HEK293 (cell line): ENCODE measurements around the gene MRPL9.

ENCODE experiments used
- BCL11A ChIP-seq: fragments of 450-650 bp; formaldehyde crosslinking; IDR thresholded peaks from 2 replicates; pipeline ENCODE4 v1.5.1; 2016; ENCODE audit warnings: low read depth, missing biosample characterization, missing genetic modification characterization
- GFI1B ChIP-seq: fragments of 450-650 bp; formaldehyde crosslinking; IDR thresholded peaks from 2 replicates; pipeline ENCODE4 v1.5.1; 2016; ENCODE audit warnings: missing biosample characterization, missing genetic modification characterization
- HOXC10 ChIP-seq: sonication (generic); formaldehyde crosslinking; IDR thresholded peaks from 2 replicates; pipeline ENCODE4 v1.8.1; 2023; ENCODE audit warnings: mild to moderate bottlenecking, missing genetic modification reagents
- HOXD13 ChIP-seq: sonication (generic); formaldehyde crosslinking; IDR thresholded peaks from 2 replicates; pipeline ENCODE4 v1.8.0; 2022; ENCODE audit warnings: missing genetic modification reagents, borderline replicate concordance
- KLF9 ChIP-seq: fragments of 450-650 bp; formaldehyde crosslinking; IDR thresholded peaks from 2 replicates; pipeline ENCODE4 v1.5.1; 2016; ENCODE audit warnings: missing biosample characterization, missing genetic modification characterization, low read depth
- MEIS1 ChIP-seq: sonication (generic); formaldehyde crosslinking; IDR thresholded peaks from 2 replicates; pipeline ENCODE4 v1.8.1; 2022; ENCODE audit warnings: missing genetic modification reagents, mild to moderate bottlenecking, borderline replicate concordance
- SALL2 ChIP-seq: fragments of 450-650 bp; formaldehyde crosslinking; IDR thresholded peaks from 2 replicates; pipeline ENCODE4 v1.5.0; 2017; ENCODE audit warnings: missing biosample characterization, mild to moderate bottlenecking, missing genetic modification characterization, borderline replicate concordance
- ZBTB1 ChIP-seq: fragments of 450-650 bp; formaldehyde crosslinking; IDR thresholded peaks from 2 replicates; pipeline ENCODE4 v1.5.1; 2016; ENCODE audit warnings: missing biosample characterization, missing genetic modification characterization
- ZBTB26 ChIP-seq: fragments of 450-650 bp; formaldehyde crosslinking; optimal IDR thresholded peaks from 2 replicates; pipeline ENCODE3; 2016; ENCODE audit warnings: missing biosample characterization, mild to moderate bottlenecking, missing genetic modification characterization
- ZEB2 ChIP-seq: fragments of 450-650 bp; formaldehyde crosslinking; IDR thresholded peaks from 2 replicates; pipeline ENCODE4 v1.5.1; 2016; ENCODE audit warnings: missing biosample characterization, missing genetic modification characterization
- ZFHX2 ChIP-seq: fragments of 450-650 bp; formaldehyde crosslinking; conservative IDR thresholded peaks from 2 replicates; pipeline ENCODE4 v1.5.1; 2016; ENCODE audit warnings: missing biosample characterization, missing genetic modification characterization
- ZNF184 ChIP-seq: fragments of 450-650 bp; IDR thresholded peaks from 2 replicates; pipeline ENCODE4 v1.5.1; 2018; ENCODE audit warnings: missing biosample characterization, mild to moderate bottlenecking, missing genetic modification characterization
- ZNF202 ChIP-seq: fragments of 450-650 bp; formaldehyde crosslinking; IDR thresholded peaks from 2 replicates; pipeline ENCODE4 v1.5.1; 2016; ENCODE audit warnings: missing biosample characterization, missing genetic modification characterization, borderline replicate concordance
- ZNF248 ChIP-seq: fragments of 450-650 bp; formaldehyde crosslinking; IDR thresholded peaks from 2 replicates; pipeline ENCODE4 v1.5.1; 2017; ENCODE audit warnings: missing biosample characterization, missing genetic modification characterization
- ZNF26 ChIP-seq: fragments of 450-650 bp; formaldehyde crosslinking; IDR thresholded peaks from 2 replicates; pipeline ENCODE4 v1.5.1; 2016; ENCODE audit warnings: missing biosample characterization, missing genetic modification characterization
- ZNF426 ChIP-seq: fragments of 450-650 bp; formaldehyde crosslinking; IDR thresholded peaks from 2 replicates; pipeline ENCODE4 v1.5.1; 2017; ENCODE audit warnings: missing biosample characterization, missing genetic modification characterization, mild to moderate bottlenecking, inconsistent platforms, moderate library complexity
- ZNF513 ChIP-seq: fragments of 450-650 bp; IDR thresholded peaks from 2 replicates; pipeline ENCODE4 v1.5.1; 2018; ENCODE audit warnings: missing biosample characterization, missing genetic modification characterization
- ZNF518A ChIP-seq: fragments of 450-650 bp; formaldehyde crosslinking; conservative IDR thresholded peaks from 2 replicates; pipeline ENCODE4 v1.5.1; 2016; ENCODE audit warnings: low read depth, missing biosample characterization, missing genetic modification characterization
- ZNF548 ChIP-seq: fragments of 450-650 bp; formaldehyde crosslinking; IDR thresholded peaks from 2 replicates; pipeline ENCODE4 v1.5.1; 2016; ENCODE audit warnings: missing biosample characterization, missing genetic modification characterization
- ZNF558 ChIP-seq: fragments of 450-650 bp; formaldehyde crosslinking; IDR thresholded peaks from 2 replicates; pipeline ENCODE4 v1.5.1; 2016; ENCODE audit warnings: missing biosample characterization, missing genetic modification characterization
- ZNF560 ChIP-seq: fragments of 450-650 bp; formaldehyde crosslinking; IDR thresholded peaks from 2 replicates; pipeline ENCODE4 v1.5.1; 2017; ENCODE audit warnings: missing biosample characterization, missing genetic modification characterization, borderline replicate concordance
- ZNF561 ChIP-seq: fragments of 450-650 bp; IDR thresholded peaks from 2 replicates; pipeline ENCODE4 v1.5.1; 2018; ENCODE audit warnings: missing biosample characterization, missing genetic modification characterization, borderline replicate concordance
- ZNF600 ChIP-seq: fragments of 450-650 bp; formaldehyde crosslinking; IDR thresholded peaks from 2 replicates; pipeline ENCODE4 v1.5.1; 2016; ENCODE audit warnings: missing biosample characterization, missing genetic modification characterization
- ZNF664 ChIP-seq: fragments of 450-650 bp; formaldehyde crosslinking; IDR thresholded peaks from 2 replicates; pipeline ENCODE4 v1.5.1; 2016; ENCODE audit warnings: missing biosample characterization, missing genetic modification characterization
- ZNF677 ChIP-seq: fragments of 450-650 bp; IDR thresholded peaks from 2 replicates; pipeline ENCODE4 v1.5.0; 2018; ENCODE audit warnings: missing biosample characterization, mild to moderate bottlenecking, missing genetic modification characterization, moderate library complexity
- ZNF692 ChIP-seq: fragments of 450-650 bp; formaldehyde crosslinking; IDR thresholded peaks from 2 replicates; pipeline ENCODE4 v1.5.1; 2016; ENCODE audit warnings: missing biosample characterization, missing genetic modification characterization
- ZNF791 ChIP-seq: fragments of 450-650 bp; formaldehyde crosslinking; IDR thresholded peaks from 2 replicates; pipeline ENCODE4 v1.5.1; 2016; ENCODE audit warnings: missing biosample characterization, missing genetic modification characterization
- ZNF792 ChIP-seq: fragments of 450-650 bp; formaldehyde crosslinking; IDR thresholded peaks from 2 replicates; pipeline ENCODE4 v1.5.1; 2016; ENCODE audit warnings: missing biosample characterization, missing genetic modification characterization

MRPL9 gene

GRCh38 chr1:151762941-151763921, at the start of gene MRPL9 (continued):
- no peak for TF ChIP-seq ZBTB1 (tag by site-specific recombination)
- TF ChIP-seq MEIS1 (CRISPR knock-in tag), result no peak
- TF ChIP-seq ZNF26 (tag by site-specific recombination), result no peak
- TF ChIP-seq HOXD13 (CRISPR knock-in tag), result no peak
- no peak for TF ChIP-seq ZNF677 (tag by site-specific recombination)
- TF ChIP-seq ZNF692 (tag by site-specific recombination), result peak; percentile 68; the same call in 1 of the 2 replicates
- no peak for TF ChIP-seq ZNF426
- TF ChIP-seq ZNF558 (tag by site-specific recombination), result no peak
- 0 out of 2 replicates have a peak, but pooled peaks have one; percentile 18 for TF ChIP-seq KLF9
- no peak for TF ChIP-seq ZNF664
- no peak for TF ChIP-seq SALL2 (tag by site-specific recombination)
- no peak for TF ChIP-seq ZNF202 (tag by site-specific recombination)
- no peak for TF ChIP-seq ZNF548 (tag by site-specific recombination)
- TF ChIP-seq ZEB2 (tag by site-specific recombination), result peak; percentile 68
- no peak for TF ChIP-seq ZNF513 (tag by site-specific recombination)
- 0 out of 2 replicates have a peak, but pooled peaks have one; percentile 16 for TF ChIP-seq HOXC10 (CRISPR knock-in tag)
- TF ChIP-seq GFI1B (tag by site-specific recombination), result no peak
- TF ChIP-seq ZNF560 (tag by site-specific recombination), result no peak
- no peak for TF ChIP-seq ZNF248
- peak; percentile 62 for TF ChIP-seq ZFHX2 (tag by site-specific recombination)
- no peak for TF ChIP-seq ZNF561
- no peak for TF ChIP-seq ZNF791 (tag by site-specific recombination)
- TF ChIP-seq ZNF518A (tag by site-specific recombination), result peak; percentile 51
- TF ChIP-seq ZNF184, result no peak
- no peak for TF ChIP-seq BCL11A (tag by site-specific recombination)
- TF ChIP-seq ZNF792 (tag by site-specific recombination), result no peak
- TF ChIP-seq ZNF600 (tag by site-specific recombination), result peak; percentile 50; the same call in 1 of the 2 replicates
- peak; percentile 47 for TF ChIP-seq ZBTB26
